ENCODE measurements around the gene ASPN.

Gene ASPN

DNA sequence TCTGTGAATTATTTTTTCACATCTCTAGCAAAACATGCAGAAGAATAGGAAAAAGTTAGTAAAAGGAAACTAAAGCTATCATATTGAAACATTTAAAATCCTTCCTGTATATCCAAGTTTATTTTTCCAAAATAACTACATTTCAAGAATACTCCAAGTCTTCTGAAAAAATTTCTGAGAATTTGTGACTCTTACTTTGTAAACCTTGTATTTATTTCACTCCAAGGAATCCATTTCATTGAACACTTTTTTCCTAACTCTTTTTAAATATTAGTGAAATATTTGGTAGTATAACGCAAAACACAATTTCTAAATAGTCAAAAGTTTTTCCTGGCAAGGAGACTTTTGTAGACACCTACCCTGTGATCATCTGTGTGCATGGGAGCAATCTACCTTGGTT, 34.2 kb upstream of the ASPN start:
- Histone ChIP-seq H3K27me3 (ENCODE audit: insufficient read depth, low read depth) (no peaks in the 10 kb centered on the region), H3K4me1 (ENCODE audit: low read depth, poor library complexity, severe bottlenecking) (peaks cover 6% of the 10 kb centered on the region), H3K4me2 (no peak overlapping the region), H3K36me3 (ENCODE audit: insufficient read depth) (no peaks in the 10 kb centered on the region), H3K4me3 (IDR thresholded peaks at IDR 0.05; ENCODE audit: insufficient read depth, low read depth, low read length) (no peak overlapping the region), H2AFZ (ENCODE audit: low read depth) (no peak overlapping the region), H3K9ac (no peak overlapping the region), H3K79me2 (ENCODE audit: insufficient read depth, low read depth) (no peaks in the 10 kb centered on the region), H4K20me1 (ENCODE audit: insufficient read depth) (no peaks in the 10 kb centered on the region), H3K27ac (no peak overlapping the region)
- no peak for TF ChIP-seq CTCF (conservative IDR thresholded peaks at IDR 0.05; ENCODE audit: low read depth, low read length)

DNA sequence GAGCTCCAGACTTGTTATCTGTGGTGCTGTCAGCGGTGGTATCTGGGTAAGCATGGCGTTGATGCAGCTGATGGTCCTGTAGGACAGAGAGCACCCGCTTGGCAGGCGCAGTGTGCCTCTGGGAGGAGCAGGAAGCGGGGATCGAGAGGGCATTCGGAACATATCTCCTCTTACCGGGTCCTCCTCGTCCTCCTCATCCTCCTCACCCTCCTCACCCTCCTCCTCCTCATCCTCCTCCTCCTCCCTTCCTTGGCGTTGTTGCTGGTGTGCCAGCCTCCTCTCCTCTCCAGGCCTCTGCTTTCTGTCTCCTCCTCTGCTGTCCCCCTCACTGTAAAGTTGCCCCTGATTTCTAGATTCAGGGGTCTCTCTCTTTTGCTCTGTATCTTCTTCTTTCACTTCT, 32.3 kb upstream of the ASPN start:
- Histone ChIP-seq H2AFZ (ENCODE audit: low read depth) (no peak overlapping the region), H3K79me2 (ENCODE audit: insufficient read depth, low read depth) (no peaks in the 10 kb centered on the region)

DNA sequence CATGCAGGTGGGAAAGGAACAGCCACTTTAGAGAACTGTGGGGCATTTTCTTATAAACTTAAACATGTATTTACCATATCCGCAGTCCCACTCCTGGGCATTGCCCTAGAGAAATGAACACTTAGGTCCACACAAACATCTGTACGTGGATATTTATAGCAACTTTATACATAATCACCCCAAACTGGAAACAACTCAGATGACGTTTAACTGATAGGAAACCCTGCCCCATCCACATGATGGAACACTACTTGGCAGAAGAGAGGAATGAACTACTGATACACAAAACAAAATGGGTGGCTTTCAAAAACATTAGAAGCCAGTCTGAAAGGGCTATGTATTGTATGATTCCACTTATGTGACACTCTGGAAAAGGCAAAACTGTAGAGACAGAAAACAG, 31.0 kb upstream of the ASPN start:
- no peak for TF ChIP-seq CTCF (conservative IDR thresholded peaks at IDR 0.05; ENCODE audit: low read depth, low read length)
- Histone ChIP-seq H3K79me2 (ENCODE audit: insufficient read depth, low read depth) (no peaks in the 10 kb centered on the region), H3K9ac (no peak overlapping the region), H3K4me3 (IDR thresholded peaks at IDR 0.05; ENCODE audit: insufficient read depth, low read depth, low read length) (no peak overlapping the region), H3K36me3 (ENCODE audit: insufficient read depth) (no peaks in the 10 kb centered on the region), H2AFZ (ENCODE audit: low read depth) (no peak overlapping the region), H3K4me1 (ENCODE audit: low read depth, poor library complexity, severe bottlenecking) (peaks cover 6% of the 10 kb centered on the region), H3K27me3 (ENCODE audit: insufficient read depth, low read depth) (no peaks in the 10 kb centered on the region), H3K4me2 (no peak overlapping the region), H4K20me1 (ENCODE audit: insufficient read depth) (no peaks in the 10 kb centered on the region), H3K27ac (no peak overlapping the region)

More for the DNA sequence above, 32.3 kb upstream of the ASPN start:
- Histone ChIP-seq H4K20me1 (ENCODE audit: insufficient read depth) (no peaks in the 10 kb centered on the region), H3K27me3 (ENCODE audit: insufficient read depth, low read depth) (no peaks in the 10 kb centered on the region), H3K4me2 (no peak overlapping the region), H3K9ac (no peak overlapping the region), H3K4me1 (ENCODE audit: low read depth, poor library complexity, severe bottlenecking) (peaks cover 6% of the 10 kb centered on the region), H3K36me3 (ENCODE audit: insufficient read depth) (no peaks in the 10 kb centered on the region), H3K27ac (no peak overlapping the region), H3K4me3 (IDR thresholded peaks at IDR 0.05; ENCODE audit: insufficient read depth, low read depth, low read length) (no peak overlapping the region)
- TF ChIP-seq CTCF (conservative IDR thresholded peaks at IDR 0.05; ENCODE audit: low read depth, low read length), result no peak

DNA sequence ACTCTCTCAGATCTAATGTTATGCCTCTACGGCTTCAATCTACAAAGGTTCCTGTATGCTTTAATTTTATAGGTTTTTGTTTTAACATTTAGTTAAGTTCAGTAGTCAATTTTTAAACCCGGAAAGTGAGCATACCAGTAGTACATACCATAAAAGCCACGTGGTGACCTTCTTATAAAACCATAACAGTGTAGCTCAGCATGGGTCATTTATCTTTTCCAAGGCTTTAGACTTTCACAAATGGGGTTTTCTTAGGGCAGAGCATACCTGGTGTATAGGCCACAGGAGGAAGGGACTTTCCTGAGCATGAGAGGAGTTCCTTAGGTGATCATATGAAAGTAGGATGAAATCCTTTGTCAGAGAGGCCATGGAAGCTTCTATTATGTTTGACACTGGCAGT, 30.3 kb upstream of the ASPN start:
- H3K27ac ChIP-seq, result no peak overlapping the region
- no peaks in the 10 kb centered on the region for H3K79me2 ChIP-seq (ENCODE audit: insufficient read depth, low read depth)
- H3K4me3 ChIP-seq (IDR thresholded peaks at IDR 0.05; ENCODE audit: insufficient read depth, low read depth, low read length), result no peak overlapping the region
- H3K4me2 ChIP-seq, result no peak overlapping the region
- no peak overlapping the region for H3K9ac ChIP-seq
- peaks cover 6% of the 10 kb centered on the region for H3K4me1 ChIP-seq (ENCODE audit: low read depth, poor library complexity, severe bottlenecking)
- no peaks in the 10 kb centered on the region for H4K20me1 ChIP-seq (ENCODE audit: insufficient read depth)
- no peaks in the 10 kb centered on the region for H3K27me3 ChIP-seq (ENCODE audit: insufficient read depth, low read depth)
- H3K36me3 ChIP-seq (ENCODE audit: insufficient read depth), result no peaks in the 10 kb centered on the region
- no peak for TF ChIP-seq CTCF (conservative IDR thresholded peaks at IDR 0.05; ENCODE audit: low read depth, low read length)
- H2AFZ ChIP-seq (ENCODE audit: low read depth), result no peak overlapping the region

DNA sequence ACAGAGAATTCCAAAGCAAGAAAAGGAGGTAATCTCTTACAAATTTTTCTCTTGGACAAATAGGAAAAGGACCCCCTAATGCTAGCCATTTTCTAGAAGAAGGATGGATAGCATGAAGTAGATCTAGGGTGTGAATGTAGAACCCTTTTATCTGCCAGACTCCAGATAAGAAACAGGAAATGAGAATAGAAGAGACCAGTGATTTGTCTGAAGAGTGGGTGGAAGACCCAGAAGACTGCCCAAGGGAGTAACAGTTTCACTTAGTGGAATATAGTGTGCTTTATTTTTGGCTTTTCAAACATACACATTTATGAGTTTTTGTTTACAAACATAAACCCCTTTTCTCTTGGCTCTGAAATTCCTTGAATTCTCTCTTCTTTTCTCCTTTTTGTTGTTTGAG, 28.4 kb upstream of the ASPN start:
- no peak overlapping the region for H3K4me3 ChIP-seq (IDR thresholded peaks at IDR 0.05; ENCODE audit: insufficient read depth, low read depth, low read length)
- no peaks in the 10 kb centered on the region for H4K20me1 ChIP-seq (ENCODE audit: insufficient read depth)
- H3K79me2 ChIP-seq (ENCODE audit: insufficient read depth, low read depth), result no peaks in the 10 kb centered on the region
- H3K27ac ChIP-seq, result no peak overlapping the region
- H3K4me1 ChIP-seq (ENCODE audit: low read depth, poor library complexity, severe bottlenecking), result peaks cover 6% of the 10 kb centered on the region
- H3K4me2 ChIP-seq, result no peak overlapping the region
- no peaks in the 10 kb centered on the region for H3K36me3 ChIP-seq (ENCODE audit: insufficient read depth)
- TF ChIP-seq CTCF (conservative IDR thresholded peaks at IDR 0.05; ENCODE audit: low read depth, low read length), result no peak
- no peak overlapping the region for H3K9ac ChIP-seq
- H2AFZ ChIP-seq (ENCODE audit: low read depth), result no peak overlapping the region
- no peaks in the 10 kb centered on the region for H3K27me3 ChIP-seq (ENCODE audit: insufficient read depth, low read depth)
